Activated CD4-positive, alpha-beta memory T cell treated with anti-CD3 and anti-CD28 coated beads for 36 hours (primary cell): ENCODE measurements around the gene NEK2. TPM values are rescaled to one million over a fixed set of nuclear protein-coding genes. Genes with fewer than 3 reads are reported as not detected.
"Not testable (repeated sequence)": the region's sequence is repeated elsewhere in the genome, so short reads cannot be mapped to it uniquely, and the experiment has no call there.

Experiments used
- CTCF ChIA-PET: fragments of 350-600 bp; sonication (Branson Sonifier 250); formaldehyde crosslinking; loops from one replicate; lab custom pipeline; 2021; ENCODE audit warnings: antibody characterized with exemption, inconsistent platforms; lab: Charles Lee
- POLR2A ChIA-PET: fragments of 350-600 bp; sonication (Branson Sonifier 250); formaldehyde crosslinking; loops from one replicate; lab custom pipeline; 2021; ENCODE audit warnings: antibody characterized with exemption; lab: Charles Lee
- DNase-seq: peaks from one replicate; pipeline ENCODE4 v3.0.0-alpha.2; 2020
- H3K27ac Mint-ChIP-seq: one replicate; pipeline ENCODE4 v1.8.0; 2021; ENCODE audit warnings: mixed read lengths
- H3K27me3 Mint-ChIP-seq: one replicate; pipeline ENCODE4 v1.8.0; 2021; ENCODE audit warnings: mixed read lengths
- H3K36me3 Mint-ChIP-seq: one replicate; pipeline ENCODE4 v1.8.0; 2021; ENCODE audit warnings: mixed read lengths
- H3K4me1 Mint-ChIP-seq: one replicate; pipeline ENCODE4 v1.8.0; 2021; ENCODE audit warnings: low read depth, mixed read lengths
- H3K4me3 Mint-ChIP-seq: one replicate; pipeline ENCODE4 v1.8.0; 2021; ENCODE audit warnings: mild to moderate bottlenecking, mixed read lengths
- H3K9me3 Mint-ChIP-seq: one replicate; pipeline ENCODE4 v1.8.0; 2021; ENCODE audit warnings: mixed read lengths
- intact Hi-C: fragments of 100-400 bp; cut with micrococcal nuclease; formaldehyde crosslinking; loops from one replicate; pipeline ENCODE4 v1.15.1; 2023
- total RNA-seq, 2 experiments: library from RNA; stranded (reverse); gene quantifications; one replicate each; pipeline ENCODE4 v1.2.3, GENCODE V29; 2021

NEK2 gene
- total RNA-seq, 2 experiments from 2014 or later, result 42.4 to 45.9 TPM

DNA sequence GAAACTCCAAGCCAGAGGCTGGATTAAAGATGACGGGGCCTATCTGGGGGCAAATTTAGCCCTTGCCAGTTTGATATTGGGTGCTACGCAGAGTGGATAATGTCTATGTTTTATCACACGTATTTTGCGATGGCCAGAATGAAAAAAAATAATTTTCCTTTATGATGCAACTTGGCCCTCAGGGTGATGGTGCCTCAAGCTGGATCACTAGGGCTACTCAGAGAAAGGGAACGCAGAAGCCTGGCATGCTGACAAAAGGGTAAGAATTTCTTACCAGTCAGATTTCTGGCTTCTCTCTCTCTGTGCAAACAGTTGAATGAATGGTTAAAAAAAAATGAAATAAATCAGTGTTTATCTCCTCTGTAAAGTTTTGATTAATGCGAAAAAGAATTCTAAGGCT lies 32.6 kb upstream of the NEK2 start:
- no peaks in the 10 kb centered on the region for H3K36me3 Mint-ChIP-seq
- H3K27me3 Mint-ChIP-seq, result no peaks in the 10 kb centered on the region
- no peaks in the 10 kb centered on the region for H3K4me1 Mint-ChIP-seq
- CTCF ChIA-PET, result interaction anchor here (2.3 kb wide), 1 partner anchor 9 kb away, joined by 15 read pairs; no protein-coding TSS in a partner anchor
- DNase-seq, result no peak
- intact Hi-C loops, result no loop called here
- H3K27ac Mint-ChIP-seq, result no peak overlapping the region
- POLR2A ChIA-PET, result no interaction called here
- no peak overlapping the region for H3K4me3 Mint-ChIP-seq
- no peaks in the 10 kb centered on the region for H3K9me3 Mint-ChIP-seq

DNA sequence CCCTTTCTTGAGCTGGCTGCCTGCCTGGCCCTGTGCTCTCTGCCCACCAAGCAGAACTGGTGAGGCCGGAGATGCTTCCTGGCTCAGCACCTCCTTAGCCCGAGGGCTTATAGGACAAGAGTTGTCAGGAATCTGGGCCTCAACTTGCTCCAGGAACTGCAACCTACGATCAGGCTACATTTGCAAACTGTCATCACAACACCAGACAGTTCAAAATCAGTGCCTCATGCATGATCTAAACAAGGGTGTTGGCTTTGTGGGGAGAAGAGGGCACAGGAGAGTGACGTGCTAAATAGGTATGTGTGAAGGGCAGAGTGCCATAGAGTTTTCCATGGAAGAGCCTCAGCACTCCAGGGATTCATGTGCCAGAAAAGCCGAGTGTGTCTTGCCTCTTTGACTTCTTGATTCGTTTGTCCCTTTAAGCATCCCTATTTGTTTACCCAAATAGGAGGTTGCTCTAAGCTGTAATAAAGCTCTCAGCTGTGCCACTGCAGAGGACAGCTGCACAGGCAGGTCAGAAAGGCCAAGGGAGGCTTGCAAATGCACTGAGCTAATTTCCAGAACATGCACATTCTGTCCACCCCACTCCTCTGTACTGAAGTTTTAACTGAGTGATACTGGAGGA lies 30.2 kb upstream of the NEK2 start:
- intact Hi-C loops, result no loop called here
- Mint-ChIP-seq H3K4me3 (no peak overlapping the region), H3K27me3 (no peaks in the 10 kb centered on the region), H3K9me3 (no peaks in the 10 kb centered on the region), H3K36me3 (no peaks in the 10 kb centered on the region), H3K27ac (no peak overlapping the region), H3K4me1 (no peaks in the 10 kb centered on the region)
- ChIA-PET POLR2A (no interaction called here), CTCF (no interaction called here)
- no peak for DNase-seq

DNA sequence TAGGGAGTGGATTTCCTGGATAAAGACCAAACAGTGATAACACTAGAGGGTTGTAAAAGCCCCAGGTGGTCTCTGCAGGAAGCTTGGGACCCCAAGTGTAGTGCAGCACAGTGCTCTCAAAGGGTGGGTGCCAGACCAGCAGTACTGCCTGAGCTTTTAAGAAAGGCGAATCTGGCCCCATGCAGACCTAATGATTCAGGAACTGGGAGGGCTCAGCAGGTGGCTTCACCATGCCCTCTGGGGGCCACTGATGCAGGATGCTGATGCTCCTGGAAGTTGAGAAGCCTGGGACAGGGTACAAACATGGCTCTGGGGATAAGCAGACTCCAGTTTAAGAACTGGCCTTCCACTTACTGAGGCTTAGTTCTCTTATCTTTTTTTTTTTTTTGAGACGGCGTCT lies 29.1 kb upstream of the NEK2 start:
- no peaks in the 10 kb centered on the region for H3K36me3 Mint-ChIP-seq
- ChIA-PET CTCF (no interaction called here), POLR2A (no interaction called here)
- no peaks in the 10 kb centered on the region for H3K9me3 Mint-ChIP-seq
- DNase-seq, result no peak
- intact Hi-C loops, result no loop called here
- no peaks in the 10 kb centered on the region for H3K4me1 Mint-ChIP-seq
- no peak overlapping the region for H3K4me3 Mint-ChIP-seq
- H3K27me3 Mint-ChIP-seq, result no peaks in the 10 kb centered on the region
- H3K27ac Mint-ChIP-seq, result no peak overlapping the region

DNA sequence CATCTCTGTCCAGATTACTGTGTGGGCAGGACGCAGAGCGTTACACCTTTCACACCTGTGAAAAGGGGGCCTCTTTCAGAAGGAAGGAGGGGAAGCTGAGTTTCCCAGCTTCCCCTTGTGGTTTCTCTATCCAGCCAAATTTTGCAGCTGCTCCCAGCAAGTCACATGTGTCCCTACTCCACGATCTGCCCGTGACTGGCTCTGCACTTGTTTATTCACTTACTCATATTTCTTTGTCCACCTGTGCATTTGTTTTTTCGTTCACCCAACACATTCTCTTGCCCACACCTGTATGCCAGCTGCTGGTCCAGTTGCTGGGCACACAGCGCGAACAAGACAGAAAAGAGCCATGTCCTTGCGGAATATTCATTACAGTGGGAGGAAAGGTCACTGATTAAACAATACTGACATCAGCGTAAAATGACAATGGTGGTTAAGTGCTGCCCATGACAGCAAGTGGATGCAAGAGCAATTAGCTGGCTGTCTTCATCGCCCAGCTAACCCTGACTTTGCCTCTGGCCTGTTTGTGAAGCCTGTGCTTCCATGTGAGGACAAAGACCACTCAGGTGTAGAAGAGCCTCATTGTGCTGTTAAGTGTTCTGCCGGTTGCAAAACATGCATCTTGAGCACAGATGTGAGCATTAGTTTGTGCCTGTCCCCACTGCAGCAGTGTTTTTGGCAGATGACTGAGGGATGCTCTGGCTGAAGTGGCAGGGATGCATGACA lies 28.6 kb upstream of the NEK2 start:
- H3K36me3 Mint-ChIP-seq, result no peaks in the 10 kb centered on the region
- H3K27me3 Mint-ChIP-seq, result no peaks in the 10 kb centered on the region
- no peak overlapping the region for H3K27ac Mint-ChIP-seq
- ChIA-PET CTCF (no interaction called here), POLR2A (no interaction called here)
- intact Hi-C loops, result no loop called here
- no peak for DNase-seq
- no peak overlapping the region for H3K4me3 Mint-ChIP-seq
- no peaks in the 10 kb centered on the region for H3K4me1 Mint-ChIP-seq
- no peaks in the 10 kb centered on the region for H3K9me3 Mint-ChIP-seq

DNA sequence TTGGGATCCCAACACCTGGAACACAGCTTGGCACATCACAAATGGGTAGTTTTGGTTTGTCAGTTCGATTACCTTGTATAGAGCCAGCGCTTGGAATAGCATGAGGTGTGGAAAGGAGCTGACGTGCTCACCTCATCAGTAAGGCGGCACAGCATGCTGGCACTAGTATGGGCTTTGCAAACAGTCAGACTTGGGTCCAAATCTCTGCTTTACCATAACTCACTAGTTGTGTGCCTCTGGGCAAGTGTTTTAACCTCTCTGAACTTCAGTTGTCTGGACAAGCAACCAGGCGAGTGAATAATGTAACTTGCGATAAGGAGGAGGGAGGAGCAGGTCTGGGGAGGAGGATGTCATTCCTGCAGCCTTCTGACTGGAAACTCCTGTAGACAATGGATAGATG lies 26.3 kb upstream of the NEK2 start:
- intact Hi-C loops, result no loop called here
- DNase-seq, result no peak
- H3K36me3 Mint-ChIP-seq, result no peaks in the 10 kb centered on the region
- no peaks in the 10 kb centered on the region for H3K27me3 Mint-ChIP-seq
- CTCF ChIA-PET, result interaction anchor here (1.0 kb wide), 1 partner anchor 21 kb away, joined by 3 read pairs; no protein-coding TSS in a partner anchor
- H3K27ac Mint-ChIP-seq, result no peak overlapping the region
- POLR2A ChIA-PET, result no interaction called here
- no peaks in the 10 kb centered on the region for H3K9me3 Mint-ChIP-seq
- H3K4me3 Mint-ChIP-seq, result no peak overlapping the region
- peaks cover 7% of the 10 kb centered on the region for H3K4me1 Mint-ChIP-seq

DNA sequence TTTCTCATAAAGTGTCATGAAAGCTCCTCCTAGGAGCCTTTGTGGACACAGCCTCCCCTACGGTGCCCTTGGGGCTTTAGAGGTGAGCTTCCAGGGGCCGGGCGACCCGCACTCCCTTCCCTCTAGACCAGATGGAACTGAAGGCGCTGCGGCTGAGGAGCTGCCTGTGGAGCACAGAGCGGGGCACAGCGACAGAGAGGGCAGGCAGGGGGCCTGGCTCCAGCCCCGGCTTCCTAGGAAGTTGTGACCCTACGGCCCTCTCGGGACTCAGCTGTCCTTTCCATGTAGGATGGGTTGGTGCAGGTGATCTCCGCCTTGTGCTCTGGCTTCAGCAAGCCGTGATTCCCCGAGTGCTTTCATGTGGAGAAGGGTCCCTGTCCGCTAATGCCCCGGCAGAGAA lies 23.6 kb upstream of the NEK2 start:
- no peaks in the 10 kb centered on the region for H3K9me3 Mint-ChIP-seq
- H3K4me1 Mint-ChIP-seq, result peaks cover 16% of the 10 kb centered on the region
- no peaks in the 10 kb centered on the region for H3K27me3 Mint-ChIP-seq
- ChIA-PET CTCF (interaction anchor here (0.7 to 3.4 kb wide), 50 partner anchors 9 to 966 kb away, joined by 3 to 50 read pairs (median 5); partner anchors contain the start of genes DTL, INTS7 and NEK2), POLR2A (no interaction called here)
- H3K4me3 Mint-ChIP-seq, result peak overlapping the region; percentile 22
- no peaks in the 10 kb centered on the region for H3K36me3 Mint-ChIP-seq
- no peak overlapping the region for H3K27ac Mint-ChIP-seq
- intact Hi-C loops, result loop anchor here (2.0 to 5.0 kb wide), 3 partner anchors 38 to 758 kb away; no protein-coding TSS in a partner anchor
- no peak for DNase-seq

DNA sequence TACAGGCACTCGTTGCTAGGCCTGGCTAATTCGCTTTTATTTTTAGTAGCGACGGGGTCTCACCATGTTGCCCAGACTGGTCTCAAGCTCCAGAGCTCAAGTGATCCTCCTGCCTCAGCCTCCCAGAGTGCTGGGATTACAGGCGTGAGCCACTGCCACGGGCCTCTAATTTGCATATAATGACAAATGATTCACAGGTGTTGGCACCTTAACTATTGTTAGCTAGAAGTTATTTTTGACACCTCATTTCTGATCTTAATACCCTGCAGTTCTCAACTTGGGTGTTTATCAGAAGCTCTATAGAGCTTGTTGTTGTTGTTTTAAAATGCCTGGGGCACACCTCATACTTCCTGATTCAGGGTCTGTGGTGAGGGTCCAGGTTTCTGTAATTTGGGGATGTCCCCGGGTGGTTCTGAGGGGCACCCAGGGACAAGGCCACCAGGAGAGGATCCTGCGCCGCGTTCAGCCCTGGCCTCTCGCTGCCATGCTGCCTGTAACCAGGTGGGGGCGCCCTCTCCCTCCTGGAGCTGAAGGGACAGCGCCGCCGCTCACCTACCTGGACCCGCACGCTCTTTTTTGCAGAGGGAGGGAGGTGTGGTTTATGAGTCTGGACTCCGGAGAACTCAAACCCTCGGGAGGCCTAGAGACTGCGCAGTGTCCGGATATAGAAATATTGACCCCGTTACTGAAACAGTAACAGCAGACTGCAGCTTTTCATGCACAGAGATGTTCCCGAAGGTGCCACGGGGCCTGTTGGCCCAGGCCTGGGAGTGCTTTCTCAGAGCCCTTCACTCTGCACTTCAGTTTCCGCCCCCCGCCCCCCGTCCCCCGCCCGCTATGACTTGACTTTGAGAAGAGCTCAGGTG lies 23.0 kb upstream of the NEK2 start:
- Mint-ChIP-seq H3K27ac (no peak overlapping the region), H3K4me1 (peaks cover 16% of the 10 kb centered on the region), H3K9me3 (peaks cover 3% of the 10 kb centered on the region), H3K27me3 (no peaks in the 10 kb centered on the region), H3K36me3 (no peaks in the 10 kb centered on the region), H3K4me3 (peak overlapping the region; percentile 22)
- ChIA-PET POLR2A (no interaction called here), CTCF (interaction anchor here (0.6 to 3.4 kb wide), 73 partner anchors 10 to 966 kb away, joined by 3 to 50 read pairs (median 4); partner anchors contain the start of genes DTL, INTS7, NEK2 and NENF)
- intact Hi-C loops, result loop anchor here (1.0 to 5.0 kb wide), 5 partner anchors 38 to 759 kb away; partner anchors contain the start of genes DTL and INTS7
- DNase-seq, result peak; percentile 90

DNA sequence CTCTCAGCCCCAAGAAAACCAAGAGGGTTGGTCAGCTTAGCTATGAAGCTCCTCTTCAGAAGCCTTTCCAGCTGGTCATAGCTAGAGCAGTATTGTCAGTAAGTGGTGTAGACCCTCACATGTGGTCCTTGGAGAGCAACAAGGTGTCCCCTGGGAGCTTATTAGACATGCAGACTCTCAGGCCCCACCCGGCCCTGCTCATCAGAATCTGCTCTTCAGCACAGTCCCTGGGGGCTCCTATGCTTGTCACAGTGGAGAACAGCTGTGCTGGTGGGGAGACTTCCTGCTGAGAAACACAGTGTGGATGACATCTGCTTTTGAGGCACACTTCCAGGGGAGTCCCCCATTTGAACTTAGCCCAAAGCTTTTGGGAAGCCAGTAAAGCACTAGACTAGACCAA lies 21.9 kb upstream of the NEK2 start:
- no peak overlapping the region for H3K27ac Mint-ChIP-seq
- POLR2A ChIA-PET, result no interaction called here
- intact Hi-C loops, result loop anchor here (5.0 kb wide), 2 partner anchors 240 to 760 kb away; no protein-coding TSS in a partner anchor
- H3K4me3 Mint-ChIP-seq, result no peak overlapping the region
- peaks cover 3% of the 10 kb centered on the region for H3K9me3 Mint-ChIP-seq
- H3K4me1 Mint-ChIP-seq, result peaks cover 16% of the 10 kb centered on the region
- CTCF ChIA-PET, result interaction anchor here (0.6 to 3.4 kb wide), 17 partner anchors 12 to 759 kb away, joined by 3 to 50 read pairs (median 9); partner anchors contain the start of genes DTL and INTS7
- no peaks in the 10 kb centered on the region for H3K36me3 Mint-ChIP-seq
- DNase-seq, result no peak
- no peaks in the 10 kb centered on the region for H3K27me3 Mint-ChIP-seq

DNA sequence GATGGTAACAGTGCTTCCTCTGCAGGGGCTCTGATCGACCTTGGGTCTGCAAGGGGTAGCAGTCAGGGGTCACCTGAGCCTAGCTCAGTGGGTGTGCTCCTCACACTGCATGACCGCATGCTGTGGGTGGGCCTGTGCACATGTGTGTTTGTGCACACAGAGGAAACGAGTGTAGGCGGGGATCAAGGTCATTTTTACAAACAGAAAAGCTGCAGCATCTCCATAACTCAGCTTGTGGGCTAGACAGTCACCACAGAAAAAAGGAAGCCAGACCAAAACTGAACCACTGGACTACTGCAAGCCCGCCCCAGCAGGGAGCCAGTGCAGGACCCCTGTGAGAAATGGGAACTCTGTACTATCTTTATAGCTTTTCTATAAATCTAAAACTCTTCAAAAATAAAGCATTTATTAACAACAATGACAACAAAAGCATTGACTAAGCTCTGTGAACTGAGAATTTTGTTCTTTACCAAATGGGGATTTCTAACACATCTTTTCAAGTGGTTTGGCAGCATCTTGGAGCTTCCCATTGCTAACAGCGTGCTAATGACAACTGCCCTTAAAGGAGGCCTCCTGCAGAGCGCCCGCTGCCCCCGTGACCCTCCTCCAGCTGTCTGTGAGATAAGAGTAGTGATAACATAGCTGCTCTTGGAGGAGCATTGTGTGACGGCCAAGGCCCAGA lies 19.9 kb upstream of the NEK2 start:
- intact Hi-C loops, result loop anchor here (5.0 kb wide), 2 partner anchors 242 to 762 kb away; no protein-coding TSS in a partner anchor
- DNase-seq, result no peak
- ChIA-PET CTCF (interaction anchor here (0.8 to 1.4 kb wide), 4 partner anchors 14 to 761 kb away, joined by 3 to 11 read pairs (median 5); no protein-coding TSS in a partner anchor), POLR2A (no interaction called here)
- no peak overlapping the region for H3K27ac Mint-ChIP-seq
- H3K4me1 Mint-ChIP-seq, result peaks cover 16% of the 10 kb centered on the region
- H3K27me3 Mint-ChIP-seq, result no peaks in the 10 kb centered on the region
- no peak overlapping the region for H3K4me3 Mint-ChIP-seq
- peaks cover 3% of the 10 kb centered on the region for H3K9me3 Mint-ChIP-seq
- no peaks in the 10 kb centered on the region for H3K36me3 Mint-ChIP-seq

DNA sequence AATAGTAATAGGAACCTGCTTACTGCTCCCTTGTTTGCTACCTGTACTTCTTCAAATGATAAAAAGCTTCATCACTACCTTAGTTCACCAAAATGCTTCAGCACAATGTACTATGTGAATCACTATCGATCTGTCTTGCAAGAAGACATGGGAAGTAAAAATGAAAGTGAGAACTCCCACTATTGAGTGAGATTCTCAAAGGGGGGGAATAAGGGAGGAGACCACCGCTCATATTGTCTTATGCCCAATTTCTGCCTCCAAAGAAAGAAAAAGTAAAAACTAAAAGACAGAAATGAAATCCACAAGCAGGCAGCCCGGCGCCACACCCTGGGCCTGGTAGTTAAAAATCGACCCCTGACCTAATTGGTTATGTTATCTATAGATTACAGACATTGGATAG lies 18.5 kb upstream of the NEK2 start:
- CTCF ChIA-PET, result interaction anchor here (1.1 to 1.3 kb wide), 2 partner anchors 13 to 762 kb away, joined by 3 to 5 read pairs; no protein-coding TSS in a partner anchor
- H3K27ac Mint-ChIP-seq, POLR2A ChIA-PET: not testable (repeated sequence)

DNA sequence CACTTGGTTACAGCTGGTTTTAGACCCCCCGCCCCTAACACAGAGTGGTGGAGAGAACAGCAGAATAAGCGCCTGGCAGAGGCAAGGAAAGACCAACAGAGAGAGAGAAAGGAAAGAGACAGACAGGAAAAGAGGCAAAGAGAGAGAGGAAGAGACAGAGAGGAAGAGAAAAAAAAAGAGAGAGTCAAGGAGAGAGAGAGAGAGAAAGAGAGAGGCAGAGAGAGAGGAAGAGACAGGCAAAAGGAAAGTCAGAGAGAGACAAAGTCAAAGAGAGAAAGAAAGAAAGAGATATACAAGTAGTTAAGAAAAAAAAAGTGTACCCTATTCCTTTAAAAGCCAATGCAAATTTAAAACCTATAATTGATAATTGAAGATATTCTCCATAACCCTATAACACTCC lies 13.0 kb upstream of the NEK2 start:
- Mint-ChIP-seq H3K4me3 (no peak overlapping the region), H3K27me3 (no peaks in the 10 kb centered on the region), H3K36me3 (no peaks in the 10 kb centered on the region), H3K9me3 (no peaks in the 10 kb centered on the region), H3K27ac (no peak overlapping the region), H3K4me1 (peaks cover 11% of the 10 kb centered on the region)
- intact Hi-C loops, result loop anchor here (10.0 kb wide), 1 partner anchor 676 kb away; no protein-coding TSS in a partner anchor
- CTCF ChIA-PET, result no interaction called here
- DNase-seq, result no peak
- POLR2A ChIA-PET, result no interaction called here

More for the DNA sequence above, 18.5 kb upstream of the NEK2 start:
- peaks cover 16% of the 10 kb centered on the region for H3K4me1 Mint-ChIP-seq
- H3K27me3 Mint-ChIP-seq, DNase-seq, H3K36me3 Mint-ChIP-seq, H3K9me3 Mint-ChIP-seq, H3K4me3 Mint-ChIP-seq, intact Hi-C loops: not testable (repeated sequence)
